ENCODE measurements around the gene GPX3.

The GPX3 gene

GRCh38 chr5:151026679-151027078 lies 6.3 kb downstream of the GPX3 start:
- H3K36me3 ChIP-seq (ENCODE audit: insufficient read depth, low read depth, low read length): peaks cover 13% of the 10 kb centered on the region; the same call in 1 of the 2 replicates
- no peaks in the 10 kb centered on the region for H3K9me3 ChIP-seq (ENCODE audit: insufficient read depth, low read depth, low read length)
- H3K27me3 ChIP-seq (ENCODE audit: insufficient read depth, low read length): peaks cover 6% of the 10 kb centered on the region
- H3K4me3 ChIP-seq (ENCODE audit: low read length): no peak overlapping the region
- no peak overlapping the region for H3K27ac ChIP-seq (ENCODE audit: low read length)
- H3K9ac ChIP-seq (ENCODE audit: low read depth, low read length): no peak overlapping the region
- H3K4me1 ChIP-seq (ENCODE audit: insufficient read depth, low read length): no peaks in the 10 kb centered on the region

- Histone ChIP-seq H3K27me3 (ENCODE audit: insufficient read depth, low read length) (no peaks in the 10 kb centered on the region), H3K36me3 (ENCODE audit: insufficient read depth, low read depth, low read length) (peaks cover 20% of the 10 kb centered on the region), H3K9me3 (ENCODE audit: insufficient read depth, low read depth, low read length) (no peaks in the 10 kb centered on the region), H3K4me1 (ENCODE audit: insufficient read depth, low read length) (no peaks in the 10 kb centered on the region), H3K27ac (ENCODE audit: low read length) (no peak overlapping the region), H3K9ac (ENCODE audit: low read depth, low read length) (no peak overlapping the region), H3K4me3 (ENCODE audit: low read length) (no peak overlapping the region)
Observed at GRCh38 chr5:151027961-151028479, 7.6 kb downstream of the GPX3 start.

- Histone ChIP-seq H3K36me3 (ENCODE audit: insufficient read depth, low read depth, low read length) (peaks cover 20% of the 10 kb centered on the region), H3K27ac (ENCODE audit: low read length) (no peak overlapping the region), H3K4me1 (ENCODE audit: insufficient read depth, low read length) (no peaks in the 10 kb centered on the region), H3K9ac (ENCODE audit: low read depth, low read length) (no peak overlapping the region), H3K9me3 (ENCODE audit: insufficient read depth, low read depth, low read length) (no peaks in the 10 kb centered on the region), H3K4me3 (ENCODE audit: low read length) (no peak overlapping the region), H3K27me3 (ENCODE audit: insufficient read depth, low read length) (no peaks in the 10 kb centered on the region)
Observed at GRCh38 chr5:151028717-151029116, 8.3 kb downstream of the GPX3 start.

GRCh38 chr5:151029179-151030055 lies 9.0 kb downstream of the GPX3 start:
- H3K4me1 ChIP-seq (ENCODE audit: insufficient read depth, low read length): no peaks in the 10 kb centered on the region
- H3K9me3 ChIP-seq (ENCODE audit: insufficient read depth, low read depth, low read length): no peaks in the 10 kb centered on the region
- H3K27me3 ChIP-seq (ENCODE audit: insufficient read depth, low read length): no peaks in the 10 kb centered on the region
- H3K4me3 ChIP-seq (ENCODE audit: low read length): no peak overlapping the region
- H3K36me3 ChIP-seq (ENCODE audit: insufficient read depth, low read depth, low read length): peaks cover 23% of the 10 kb centered on the region
- H3K27ac ChIP-seq (ENCODE audit: low read length): no peak overlapping the region
- no peak overlapping the region for H3K9ac ChIP-seq (ENCODE audit: low read depth, low read length)

- H3K4me1 ChIP-seq (ENCODE audit: insufficient read depth, low read length): no peaks in the 10 kb centered on the region
- no peak overlapping the region for H3K4me3 ChIP-seq (ENCODE audit: low read length)
- H3K36me3 ChIP-seq (ENCODE audit: insufficient read depth, low read depth, low read length): peaks cover 28% of the 10 kb centered on the region
- H3K9me3 ChIP-seq (ENCODE audit: insufficient read depth, low read depth, low read length): no peaks in the 10 kb centered on the region
- H3K9ac ChIP-seq (ENCODE audit: low read depth, low read length): no peak overlapping the region
- no peaks in the 10 kb centered on the region for H3K27me3 ChIP-seq (ENCODE audit: insufficient read depth, low read length)
- H3K27ac ChIP-seq (ENCODE audit: low read length): no peak overlapping the region
Observed at GRCh38 chr5:151030056-151030336, 9.6 kb downstream of the GPX3 start.

DNA sequence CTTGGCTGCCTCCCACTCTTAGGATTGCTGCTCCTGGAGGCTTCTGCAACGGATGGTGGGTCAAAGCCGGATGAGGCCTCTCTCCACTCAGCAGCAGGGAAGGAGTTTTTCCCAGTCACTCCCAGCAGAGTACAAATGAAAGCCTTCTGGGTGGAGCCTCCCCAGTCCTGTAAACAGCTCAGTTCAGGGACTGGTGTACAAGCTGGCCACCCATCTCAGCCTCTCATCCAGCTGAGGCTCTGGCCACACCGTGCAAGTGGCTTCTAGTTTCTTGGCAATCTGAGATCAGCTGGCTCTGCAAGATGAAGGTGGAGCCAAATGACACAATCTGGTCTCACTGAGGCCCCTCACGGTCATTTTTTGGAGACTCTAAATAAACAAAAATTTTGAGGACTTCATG lies 10.0 kb downstream of the GPX3 start:
- H3K27ac ChIP-seq (ENCODE audit: low read length): no peak overlapping the region
- peaks cover 28% of the 10 kb centered on the region for H3K36me3 ChIP-seq (ENCODE audit: insufficient read depth, low read depth, low read length)
- H3K9ac ChIP-seq (ENCODE audit: low read depth, low read length): no peak overlapping the region; the same call in 1 of the 2 replicates
- no peaks in the 10 kb centered on the region for H3K9me3 ChIP-seq (ENCODE audit: insufficient read depth, low read depth, low read length)
- no peaks in the 10 kb centered on the region for H3K4me1 ChIP-seq (ENCODE audit: insufficient read depth, low read length)
- no peaks in the 10 kb centered on the region for H3K27me3 ChIP-seq (ENCODE audit: insufficient read depth, low read length)
- no peak overlapping the region for H3K4me3 ChIP-seq (ENCODE audit: low read length)

DNA sequence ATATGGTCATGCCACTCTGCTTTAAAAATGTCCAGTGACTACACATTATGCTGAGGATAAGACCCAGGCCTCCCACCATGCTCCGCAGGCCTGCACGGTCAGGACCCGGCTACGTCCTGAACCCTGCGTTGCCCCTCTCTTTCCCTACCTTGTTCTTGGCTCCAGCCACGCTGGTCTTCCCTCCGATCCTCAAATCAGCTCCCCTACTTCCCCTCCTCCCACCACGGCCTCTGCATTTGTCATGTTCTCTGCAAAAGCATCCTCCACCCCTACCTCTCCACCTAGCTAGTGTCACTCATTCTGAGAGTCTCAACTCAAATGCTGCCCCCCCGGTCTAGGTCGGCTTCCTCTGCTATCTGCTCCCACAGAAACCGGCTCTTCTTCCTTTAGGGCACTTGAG lies 11.2 kb downstream of the GPX3 start:
- Histone ChIP-seq H3K4me3 (ENCODE audit: low read length) (no peak overlapping the region), H3K9ac (ENCODE audit: low read depth, low read length) (no peak overlapping the region), H3K9me3 (ENCODE audit: insufficient read depth, low read depth, low read length) (no peaks in the 10 kb centered on the region), H3K27me3 (ENCODE audit: insufficient read depth, low read length) (no peaks in the 10 kb centered on the region), H3K4me1 (ENCODE audit: insufficient read depth, low read length) (no peaks in the 10 kb centered on the region), H3K36me3 (ENCODE audit: insufficient read depth, low read depth, low read length) (peaks cover 33% of the 10 kb centered on the region), H3K27ac (ENCODE audit: low read length) (no peak overlapping the region)

GRCh38 chr5:151033217-151033934 lies 13.0 kb downstream of the GPX3 start:
- H3K27ac ChIP-seq (ENCODE audit: low read length): no peak overlapping the region
- no peaks in the 10 kb centered on the region for H3K27me3 ChIP-seq (ENCODE audit: insufficient read depth, low read length)
- H3K9ac ChIP-seq (ENCODE audit: low read depth, low read length): no peak overlapping the region
- H3K4me3 ChIP-seq (ENCODE audit: low read length): no peak overlapping the region
- peaks cover 28% of the 10 kb centered on the region for H3K36me3 ChIP-seq (ENCODE audit: insufficient read depth, low read depth, low read length)
- H3K4me1 ChIP-seq (ENCODE audit: insufficient read depth, low read length): no peaks in the 10 kb centered on the region
- H3K9me3 ChIP-seq (ENCODE audit: insufficient read depth, low read depth, low read length): no peaks in the 10 kb centered on the region

GRCh38 chr5:151034422-151035379 lies 14.3 kb downstream of the GPX3 start:
- no peak overlapping the region for H3K27ac ChIP-seq (ENCODE audit: low read length)
- H3K36me3 ChIP-seq (ENCODE audit: insufficient read depth, low read depth, low read length): peaks cover 25% of the 10 kb centered on the region

GRCh38 chr5:151036556-151036955 lies 16.2 kb downstream of the GPX3 start:
- Histone ChIP-seq H3K4me1 (ENCODE audit: insufficient read depth, low read length) (no peaks in the 10 kb centered on the region; the same call in 1 of the 2 replicates), H3K36me3 (ENCODE audit: insufficient read depth, low read depth, low read length) (peaks cover 28% of the 10 kb centered on the region), H3K27ac (ENCODE audit: low read length) (no peak overlapping the region)

More at GRCh38 chr5:151034422-151035379, 14.3 kb downstream of the GPX3 start:
- H3K4me3 ChIP-seq (ENCODE audit: low read length): no peak overlapping the region
- no peaks in the 10 kb centered on the region for H3K27me3 ChIP-seq (ENCODE audit: insufficient read depth, low read length)
- H3K9me3 ChIP-seq (ENCODE audit: insufficient read depth, low read depth, low read length): no peaks in the 10 kb centered on the region
- H3K9ac ChIP-seq (ENCODE audit: low read depth, low read length): no peak overlapping the region
- H3K4me1 ChIP-seq (ENCODE audit: insufficient read depth, low read length): no peaks in the 10 kb centered on the region

More at GRCh38 chr5:151036556-151036955, 16.2 kb downstream of the GPX3 start:
- Histone ChIP-seq H3K9me3 (ENCODE audit: insufficient read depth, low read depth, low read length) (no peaks in the 10 kb centered on the region), H3K9ac (ENCODE audit: low read depth, low read length) (no peak overlapping the region), H3K27me3 (ENCODE audit: insufficient read depth, low read length) (no peaks in the 10 kb centered on the region), H3K4me3 (ENCODE audit: low read length) (no peak overlapping the region)
